ENCODE data around the gene CTSA. TPM values are rescaled to one million over a fixed set of nuclear protein-coding genes. Genes with fewer than 3 reads are reported as not detected.

Gene CTSA
- total and polyA plus RNA-seq, 9 of the 15 experiments (the other 6 are each of a cell fraction or from before 2014, with no cell fraction given) = 8.8 to 61.7 (median 28.3) TPM

- peak in 1 of 2 experiments; percentile 60; a peak in 1 of 4 replicates for TF ChIP-seq MNT (conservative IDR thresholded peaks at IDR 0.05)
- no peak for TF ChIP-seq GABPB2 (CRISPR knock-in tag; conservative IDR thresholded peaks at IDR 0.05)
- TF ChIP-seq ZNF76 (CRISPR knock-in tag; IDR thresholded peaks at IDR 0.05; ENCODE audit: borderline replicate concordance) = no peak
- TF ChIP-seq ZNF57 (CRISPR knock-in tag; IDR thresholded peaks at IDR 0.05) = no peak
- TF ChIP-seq ZNF280A (IDR thresholded peaks at IDR 0.05; ENCODE audit: low read depth, partially characterized antibody) = no peak
- TF ChIP-seq TAF15 (IDR thresholded peaks at IDR 0.05; ENCODE audit: low read depth, low read length) = no peak
- no peak for TF ChIP-seq ZNF740 (CRISPR knock-in tag; IDR thresholded peaks at IDR 0.05)
- TF ChIP-seq ZNF740 (tag; IDR thresholded peaks at IDR 0.05) = no peak
- TF ChIP-seq CBFB (CRISPR knock-in tag; IDR thresholded peaks at IDR 0.05) = no peak
- TF ChIP-seq NBN (IDR thresholded peaks at IDR 0.05; ENCODE audit: low read depth) = peak; percentile 63
- no peak for TF ChIP-seq GTF2A2 (tag; IDR thresholded peaks at IDR 0.05)
- no peak for TF ChIP-seq ZSCAN29 (IDR thresholded peaks at IDR 0.05)
- no peak for TF ChIP-seq ZNF583 (CRISPR knock-in tag; IDR thresholded peaks at IDR 0.05)
- TF ChIP-seq TBL1XR1 (IDR thresholded peaks at IDR 0.05; ENCODE audit: low read length in 2 of 2) = peak in 1 of 2 experiments; percentile 50; a peak in 2 of 4 replicates
- 0 out of 2 replicates have a peak, but pooled peaks have one; percentile 30 for TF ChIP-seq HDAC2 (IDR thresholded peaks at IDR 0.05)
- TF ChIP-seq ZNF609 (CRISPR knock-in tag; IDR thresholded peaks at IDR 0.05; ENCODE audit: borderline replicate concordance) = no peak
- TF ChIP-seq ATF4 (CRISPR knock-in tag; IDR thresholded peaks at IDR 0.05) = peak; percentile 74
Measured at GRCh38 chr20:45910670-45911485, 19.7 kb downstream of the CTSA start (continued).

Data from K562 (cell line).